Brain microvascular endothelial cell (primary cell): ENCODE data around the gene SLAMF9.

Experiments used
- DNase-seq: peaks from one replicate; pipeline ENCODE4 v3.0.0-alpha.2; 2020
- H3K27ac ChIP-seq: fragments of 250-450 bp; sonication (Bioruptor Pico); 2 replicates; pipeline ENCODE4 v1.5.1; 2020; ENCODE audit warnings: mild to moderate bottlenecking, moderate library complexity
- H3K27me3 ChIP-seq: fragments of 250-450 bp; sonication (Bioruptor Pico); replicated peaks from 2 replicates; pipeline ENCODE4 v1.5.1; 2020; ENCODE audit warnings: mild to moderate bottlenecking
- H3K36me3 ChIP-seq: fragments of 250-450 bp; sonication (Bioruptor Pico); replicated peaks from 2 replicates; pipeline ENCODE4 v1.5.1; 2020; ENCODE audit warnings: mild to moderate bottlenecking
- H3K4me3 ChIP-seq: 2 replicates; pipeline ENCODE4 v1.5.1; 2011; ENCODE audit warnings: low read depth, mild to moderate bottlenecking, control low read depth, low read length, moderate library complexity
- CTCF ChIP-seq: IDR thresholded peaks from 2 replicates; pipeline ENCODE4 v1.5.1; 2011; ENCODE audit warnings: low read depth, mild to moderate bottlenecking, moderate library complexity, low read length, control low read depth, inconsistent platforms; ENCODE audit errors: missing control alignments
- in situ Hi-C: cut with HindIII; loops from 2 replicates; pipeline ENCODE4 v1.10.0; 2017; ENCODE audit warnings: low sequenced_read_pairs, low pct_ligation_motif_present

SLAMF9 gene

DNA sequence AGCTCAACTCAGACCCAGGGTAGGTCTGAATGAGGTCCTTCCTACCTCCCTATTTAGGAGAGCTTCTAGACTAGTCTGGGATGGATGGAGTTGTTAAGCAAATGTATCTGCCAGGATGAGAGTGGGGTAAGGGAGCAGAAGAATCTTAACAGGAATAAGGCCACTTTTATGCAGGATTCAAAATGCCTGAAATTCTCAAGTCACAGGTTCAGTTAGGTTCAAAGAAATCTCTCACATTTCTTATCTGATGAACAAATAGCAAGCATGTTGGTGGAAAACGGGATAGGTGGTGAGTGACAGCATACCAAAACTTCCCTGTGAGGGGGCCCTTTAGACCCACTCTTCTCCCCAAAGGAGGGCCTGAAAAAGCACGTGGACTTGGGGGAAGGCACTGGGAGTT is 3.0 kb downstream of the SLAMF9 start:
- Histone ChIP-seq H3K27ac (no peak overlapping the region), H3K4me3 (no peak overlapping the region), H3K27me3 (peaks cover 1% of the 10 kb centered on the region), H3K36me3 (no peaks in the 10 kb centered on the region)
- no peak for TF ChIP-seq CTCF
- no peak for DNase-seq
- in situ Hi-C loops: no loop called here

DNA sequence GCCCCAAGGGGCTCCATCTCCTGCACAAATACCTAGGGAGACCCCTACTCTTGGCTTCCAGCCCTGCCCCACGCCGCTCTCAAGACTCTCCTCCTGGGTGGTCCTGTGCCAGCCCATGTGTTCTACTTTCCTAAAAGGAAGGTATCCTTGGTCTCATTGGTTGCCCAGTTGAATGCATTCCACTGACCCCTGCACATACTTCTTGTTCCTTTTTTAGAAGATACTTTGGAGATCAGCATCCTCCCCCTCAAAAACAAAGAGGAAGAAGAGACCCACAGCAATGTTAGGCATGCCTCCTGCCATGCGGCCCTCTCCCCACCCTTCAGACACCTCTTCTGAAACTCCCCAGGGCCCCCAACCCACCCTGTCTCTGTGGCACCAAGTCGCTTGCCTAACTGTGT is 4.1 kb downstream of the SLAMF9 start:
- DNase-seq: no peak
- Histone ChIP-seq H3K36me3 (no peaks in the 10 kb centered on the region), H3K4me3 (no peak overlapping the region), H3K27ac (no peak overlapping the region), H3K27me3 (peaks cover 9% of the 10 kb centered on the region)
- no peak for TF ChIP-seq CTCF
- in situ Hi-C loops: no loop called here

GRCh38 chr1:159949123-159949522 is 4.9 kb downstream of the SLAMF9 start:
- DNase-seq: no peak
- Histone ChIP-seq H3K4me3 (no peak overlapping the region), H3K27ac (no peak overlapping the region), H3K36me3 (no peaks in the 10 kb centered on the region), H3K27me3 (peaks cover 18% of the 10 kb centered on the region)
- in situ Hi-C loops: no loop called here
- TF ChIP-seq CTCF: no peak

- no peaks in the 10 kb centered on the region for H3K36me3 ChIP-seq
- DNase-seq: no peak
- no peak overlapping the region for H3K4me3 ChIP-seq
- peaks cover 18% of the 10 kb centered on the region for H3K27me3 ChIP-seq
- TF ChIP-seq CTCF: no peak
- H3K27ac ChIP-seq: no peak overlapping the region
- in situ Hi-C loops: no loop called here
These were observed 6.1 kb downstream of the SLAMF9 start for GRCh38 chr1:159947942-159948341.

- in situ Hi-C loops: no loop called here
- no peak for DNase-seq
- TF ChIP-seq CTCF: no peak
- Histone ChIP-seq H3K36me3 (no peaks in the 10 kb centered on the region), H3K27me3 (peaks cover 18% of the 10 kb centered on the region), H3K4me3 (peak overlapping the region; percentile 55), H3K27ac (no peak overlapping the region)
These were observed 7.5 kb downstream of the SLAMF9 start for GRCh38 chr1:159946242-159947187.
